DND-41 (cell line): ENCODE measurements around the gene BCR.
A peak's percentile ranks its signal among the peaks of the same experiment; 100 is the strongest.

Experiments used
- ATAC-seq: fragments of 200-7000 bp; cut with Tn5 transposase; 3 replicates; pipeline ENCODE4 v1.9.1; 2021; ENCODE audit warnings: low read depth; ENCODE audit not compliant: insufficient read depth
- DNase-seq: peaks from one replicate; pipeline ENCODE4 v3.0.0-alpha.2; 2020
- H2AFZ ChIP-seq: 2 replicates; pipeline ENCODE4 v1.6.0; 2012; ENCODE audit warnings: low read depth, low read length
- H3K27ac ChIP-seq: 2 replicates; pipeline ENCODE4 v1.5.1; 2012; ENCODE audit warnings: low read length, inconsistent platforms
- H3K27me3 ChIP-seq: fragments of 200-600 bp; sonication (generic); 2 replicates; pipeline ENCODE4 v1.6.0; 2012; ENCODE audit warnings: low read length, mild to moderate bottlenecking, inconsistent platforms; ENCODE audit not compliant: insufficient read depth, poor library complexity
- H3K36me3 ChIP-seq: 2 replicates; pipeline ENCODE4 v1.5.1; 2012; ENCODE audit warnings: low read length, inconsistent platforms; ENCODE audit not compliant: insufficient read depth
- H3K4me1 ChIP-seq: 2 replicates; pipeline ENCODE4 v1.5.1; 2012; ENCODE audit warnings: mild to moderate bottlenecking, low read length; ENCODE audit not compliant: insufficient read depth
- H3K4me2 ChIP-seq: 2 replicates; pipeline ENCODE4 v1.6.0; 2012; ENCODE audit warnings: mild to moderate bottlenecking, moderate library complexity, low read length, inconsistent platforms; ENCODE audit not compliant: insufficient read depth
- H3K4me3 ChIP-seq, 2 experiments: fragments of 200-600 bp in 1 of 2; shearing (Covaris generic) in 1 of 2; 2 replicates each; pipeline ENCODE4 v1.5.1; 2012 to 2016; ENCODE audit warnings: inconsistent platforms in 2 of 2, low read length in 2 of 2, mild to moderate bottlenecking in 2 of 2, low read depth in 1 of 2, moderate library complexity in 1 of 2
- H3K79me2 ChIP-seq: 2 replicates; pipeline ENCODE4 v1.6.0; 2012; ENCODE audit warnings: low read length, inconsistent platforms; ENCODE audit not compliant: insufficient read depth
- H3K9ac ChIP-seq: 2 replicates; pipeline ENCODE4 v1.6.0; 2012; ENCODE audit warnings: low read depth, mild to moderate bottlenecking, inconsistent platforms, low read length, moderate library complexity
- H3K9me3 ChIP-seq: 2 replicates; pipeline ENCODE4 v1.5.1; 2012; ENCODE audit warnings: low read length, moderate library complexity, mild to moderate bottlenecking, inconsistent platforms; ENCODE audit not compliant: insufficient read depth, severe bottlenecking
- H4K20me1 ChIP-seq: 2 replicates; pipeline ENCODE4 v1.6.0; 2012; ENCODE audit warnings: low read length; ENCODE audit not compliant: insufficient read depth
- CTCF ChIP-seq: IDR thresholded peaks from 2 replicates; pipeline ENCODE4 v1.5.1; 2012; ENCODE audit warnings: borderline replicate concordance, low read length, moderate library complexity, mild to moderate bottlenecking; ENCODE audit not compliant: poor library complexity, severe bottlenecking; ENCODE audit errors: extremely low read depth
- EZH2 ChIP-seq: IDR thresholded peaks from 3 replicates; pipeline ENCODE4 v1.6.1; 2012; ENCODE audit warnings: borderline replicate concordance, low read depth, mild to moderate bottlenecking, moderate library complexity, low read length, inconsistent platforms; ENCODE audit not compliant: severe bottlenecking

Gene BCR

GRCh38 chr22:23178512-23179254, 1.6 kb upstream of the BCR start:
- H4K20me1 ChIP-seq = peaks cover 24% of the 10 kb centered on the region
- H3K36me3 ChIP-seq = peaks cover 19% of the 10 kb centered on the region
- no peak overlapping the region for H2AFZ ChIP-seq
- no peaks in the 10 kb centered on the region for H3K27me3 ChIP-seq
- no peak for TF ChIP-seq EZH2
- TF ChIP-seq CTCF = peak; percentile 99
- no peak overlapping the region for H3K4me3 ChIP-seq
- peak overlapping the region; percentile 95; the same call in 1 of the 2 replicates for H3K4me2 ChIP-seq
- peaks cover 30% of the 10 kb centered on the region for H3K79me2 ChIP-seq
- ATAC-seq (peak; percentile 62), DNase-seq (peak; percentile 65)
- peaks cover 44% of the 10 kb centered on the region for H3K4me1 ChIP-seq
- no peak overlapping the region for H3K27ac ChIP-seq
- no peak overlapping the region for H3K9ac ChIP-seq
- H3K9me3 ChIP-seq = peaks cover 19% of the 10 kb centered on the region

- DNase-seq (peak; percentile 21), ATAC-seq (no peak)
- Histone ChIP-seq H3K4me3 (peak overlapping the region; percentile 17 to 87; a peak in 3 of 4 replicates), H3K27me3 (no peaks in the 10 kb centered on the region), H4K20me1 (peaks cover 31% of the 10 kb centered on the region), H3K9me3 (peaks cover 19% of the 10 kb centered on the region), H3K4me1 (peaks cover 53% of the 10 kb centered on the region), H3K36me3 (peaks cover 26% of the 10 kb centered on the region), H3K4me2 (peak overlapping the region; percentile 95), H3K27ac (peak overlapping the region; percentile 42; the same call in 1 of the 2 replicates), H2AFZ (peak overlapping the region; percentile 66), H3K79me2 (peaks cover 39% of the 10 kb centered on the region), H3K9ac (peak overlapping the region; percentile 68)
- no peak for TF ChIP-seq CTCF
- TF ChIP-seq EZH2 = no peak
Measured at GRCh38 chr22:23179381-23180299, 669 bp upstream of the BCR start.

- peaks cover 32% of the 10 kb centered on the region for H3K36me3 ChIP-seq
- H3K27ac ChIP-seq = peak overlapping the region; percentile 68
- H3K27me3 ChIP-seq = no peaks in the 10 kb centered on the region
- ATAC-seq (peak; percentile 4; the same call in 2 of the 3 replicates), DNase-seq (peak; percentile 40)
- H3K9ac ChIP-seq = peak overlapping the region; percentile 68
- H3K4me3 ChIP-seq = peak overlapping the region; percentile 36 to 87; a peak in 3 of 4 replicates
- H2AFZ ChIP-seq = peak overlapping the region; percentile 67; the same call in 1 of the 2 replicates
- H3K79me2 ChIP-seq = peaks cover 53% of the 10 kb centered on the region
- peak overlapping the region; percentile 95 for H3K4me2 ChIP-seq
- TF ChIP-seq CTCF = no peak
- no peak for TF ChIP-seq EZH2
- peaks cover 65% of the 10 kb centered on the region for H3K4me1 ChIP-seq
- peaks cover 12% of the 10 kb centered on the region for H3K9me3 ChIP-seq
- H4K20me1 ChIP-seq = peaks cover 39% of the 10 kb centered on the region
Measured at GRCh38 chr22:23180893-23181720, 798 bp downstream of the BCR start.
